Iris pigment epithelial cell (primary cell): ENCODE data around the gene ALDH1A2.

Experiments
- DNase-seq: peaks from one replicate; pipeline ENCODE4 v3.0.0-alpha.2; 2011; ENCODE audit warnings: low read depth

Gene ALDH1A2

DNA sequence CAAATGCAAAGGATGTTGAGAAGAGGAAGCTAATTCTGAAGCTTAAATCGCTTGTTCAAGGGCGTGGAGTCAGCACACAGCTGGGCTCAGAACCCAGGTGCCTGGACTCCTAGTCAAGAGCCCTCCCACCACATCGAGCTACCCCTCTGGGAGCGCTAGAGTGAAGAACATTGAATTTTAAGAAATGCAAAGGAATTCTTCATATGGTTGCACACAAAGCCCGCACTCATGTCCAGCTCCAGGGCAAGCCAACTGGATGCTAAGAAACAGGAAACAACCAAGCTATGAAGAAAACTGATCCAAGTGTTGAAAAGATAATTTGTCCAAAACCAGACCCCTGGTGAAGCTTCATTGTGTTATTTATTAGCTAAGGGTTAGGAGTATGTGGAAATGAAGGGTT, 122.3 kb downstream of the ALDH1A2 start:
- DNase-seq = no peak

DNA sequence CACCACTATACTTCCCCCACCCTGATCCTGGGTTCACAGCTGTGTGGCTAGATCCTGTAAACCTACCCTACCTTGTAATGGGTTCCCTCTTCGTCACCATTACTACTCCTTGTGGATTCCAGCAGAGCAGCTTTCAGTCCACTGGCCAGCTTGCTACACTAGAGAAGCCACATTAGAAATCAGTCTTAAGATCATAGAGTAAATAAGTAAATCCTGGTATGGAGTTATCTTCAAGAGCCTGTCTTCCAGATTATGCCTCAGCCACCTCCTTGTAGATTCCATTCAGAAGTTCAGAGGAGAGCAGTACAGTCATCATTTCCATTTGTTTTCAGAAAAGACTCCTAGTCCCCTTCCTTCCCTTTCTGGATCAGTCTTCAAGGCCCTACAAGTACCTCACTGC, 123.7 kb downstream of the ALDH1A2 start:
- no peak for DNase-seq

GRCh38 chr15:57932348-57932747, 133.2 kb downstream of the ALDH1A2 start:
- no peak for DNase-seq

DNA sequence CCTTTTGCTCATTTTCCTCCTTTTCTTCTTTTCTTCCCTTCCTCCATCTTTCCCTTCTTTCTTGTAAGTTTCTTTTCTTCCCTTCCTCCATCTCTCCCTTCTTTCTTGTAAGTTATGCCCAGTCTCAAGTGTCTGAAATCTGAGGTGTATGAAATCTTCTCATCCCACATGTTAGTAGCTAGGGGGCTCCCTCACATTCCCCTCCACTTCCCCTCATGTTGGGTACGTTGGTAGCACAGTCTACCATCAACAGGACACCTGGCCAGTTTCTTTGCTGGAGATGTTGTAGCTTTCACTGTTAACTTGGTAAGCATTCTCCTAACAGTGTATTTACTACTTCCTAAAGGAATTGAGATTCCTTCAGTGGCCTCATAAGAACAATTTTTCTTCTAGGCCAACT, 133.9 kb downstream of the ALDH1A2 start:
- no peak for DNase-seq

DNA sequence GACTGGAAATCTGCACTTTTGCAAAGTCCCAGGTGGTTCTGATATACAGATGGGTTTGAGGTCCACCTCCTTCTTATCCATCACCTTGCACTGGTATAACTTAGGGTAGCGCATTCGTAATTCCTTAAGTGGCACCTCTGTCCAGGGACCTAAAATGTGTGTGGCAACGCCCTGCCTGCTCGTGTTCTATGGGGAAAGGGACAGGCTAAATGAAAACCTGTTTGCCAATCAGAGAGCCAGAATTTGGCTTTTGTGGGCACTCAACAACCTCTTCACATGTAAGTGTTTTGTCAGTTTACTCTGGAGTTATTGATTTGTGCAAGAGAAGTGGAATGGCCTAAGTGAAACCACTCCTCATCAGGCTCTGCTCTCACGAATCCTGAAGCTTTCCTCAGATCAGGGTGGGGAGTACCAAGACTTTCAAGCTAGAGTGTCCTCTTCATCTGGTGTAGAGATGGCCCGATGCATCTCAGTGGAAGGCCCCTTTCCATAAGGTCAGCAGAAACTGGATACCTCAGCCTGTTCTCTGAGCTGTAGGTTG, 138.3 kb downstream of the ALDH1A2 start:
- no peak for DNase-seq

- no peak for DNase-seq
Measured at GRCh38 chr15:57925650-57926049, 139.9 kb downstream of the ALDH1A2 start.

GRCh38 chr15:57924598-57924997, 140.9 kb downstream of the ALDH1A2 start:
- no peak for DNase-seq

GRCh38 chr15:57923750-57924149, 141.8 kb downstream of the ALDH1A2 start:
- no peak for DNase-seq

DNA sequence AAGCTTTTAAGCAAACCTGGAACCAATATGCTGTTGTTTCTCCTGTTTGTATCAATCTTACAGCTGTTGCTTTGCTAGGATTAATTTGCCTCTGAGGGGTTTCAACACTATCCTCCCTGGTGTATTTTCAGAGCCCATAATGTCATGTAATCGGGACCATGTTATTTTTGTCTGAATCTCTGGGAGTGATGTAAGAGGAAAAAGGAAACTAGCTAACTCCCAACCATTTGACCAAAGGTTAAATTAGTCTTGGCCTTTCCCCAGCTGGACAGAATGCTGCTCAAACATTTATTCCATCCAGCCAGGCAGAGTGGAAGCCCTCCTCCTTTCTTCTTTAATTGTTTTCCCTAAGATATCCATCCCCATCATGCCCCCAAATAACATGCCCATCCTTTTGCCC, 142.2 kb downstream of the ALDH1A2 start:
- peak; percentile 12 for DNase-seq

DNA sequence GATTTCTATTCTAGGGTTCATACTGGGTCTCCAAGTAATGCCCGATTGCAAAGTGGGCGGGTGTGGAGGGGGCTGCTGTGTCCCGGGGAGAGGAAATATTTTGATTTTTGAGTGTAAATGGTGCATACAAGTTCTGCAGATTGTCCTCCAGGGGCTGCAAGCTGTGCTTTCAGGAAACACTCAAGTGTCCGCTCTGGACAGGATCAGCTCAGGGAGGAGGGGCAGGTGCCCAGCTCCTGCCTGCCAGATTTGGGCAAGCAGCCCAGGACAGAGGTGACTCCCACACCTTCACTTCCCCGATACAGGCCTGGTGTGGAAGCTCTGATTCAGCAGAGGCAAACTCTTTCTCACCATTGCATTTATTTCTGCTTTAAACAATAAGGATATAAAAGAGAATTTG, 142.7 kb downstream of the ALDH1A2 start:
- no peak for DNase-seq

DNA sequence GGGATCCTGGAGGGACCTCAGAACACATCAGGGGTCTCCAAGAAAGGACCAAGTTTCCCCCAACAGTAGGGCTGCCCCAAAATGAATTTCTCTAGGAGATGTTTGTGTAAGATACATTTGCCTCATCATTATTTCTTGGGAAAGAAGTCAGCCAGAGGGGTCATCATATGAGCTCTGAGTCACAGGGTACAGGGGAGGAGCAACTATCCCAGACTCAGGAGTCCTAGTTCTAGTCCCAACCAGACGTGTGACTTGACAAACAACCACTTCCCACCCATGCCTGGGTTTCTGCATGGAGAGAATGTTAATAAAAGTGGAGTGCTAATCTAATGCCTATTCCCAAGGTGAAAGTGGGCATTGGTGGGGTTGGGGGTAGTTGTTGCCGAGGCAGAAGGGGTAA, 144.1 kb downstream of the ALDH1A2 start:
- peak; percentile 53 for DNase-seq

DNA sequence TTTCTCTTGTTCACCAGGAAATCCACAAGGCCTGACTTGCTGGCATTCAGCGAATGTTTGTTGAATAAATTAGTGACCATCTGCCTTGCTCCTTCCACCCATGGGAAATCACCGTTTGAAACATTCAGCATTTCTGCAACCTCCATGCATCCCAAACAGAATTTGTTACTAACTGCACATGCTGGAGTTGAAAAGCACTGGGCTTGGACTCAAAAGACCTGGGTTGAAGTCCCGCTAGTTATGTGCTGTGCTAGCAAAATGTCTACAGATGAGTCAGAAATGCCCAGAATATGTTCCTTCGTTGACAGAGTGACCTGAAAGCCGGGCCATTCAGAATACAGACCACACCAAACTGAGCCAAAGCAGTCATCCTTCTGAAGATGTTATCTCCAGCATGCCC, 144.6 kb downstream of the ALDH1A2 start:
- peak; percentile 8 for DNase-seq

DNA sequence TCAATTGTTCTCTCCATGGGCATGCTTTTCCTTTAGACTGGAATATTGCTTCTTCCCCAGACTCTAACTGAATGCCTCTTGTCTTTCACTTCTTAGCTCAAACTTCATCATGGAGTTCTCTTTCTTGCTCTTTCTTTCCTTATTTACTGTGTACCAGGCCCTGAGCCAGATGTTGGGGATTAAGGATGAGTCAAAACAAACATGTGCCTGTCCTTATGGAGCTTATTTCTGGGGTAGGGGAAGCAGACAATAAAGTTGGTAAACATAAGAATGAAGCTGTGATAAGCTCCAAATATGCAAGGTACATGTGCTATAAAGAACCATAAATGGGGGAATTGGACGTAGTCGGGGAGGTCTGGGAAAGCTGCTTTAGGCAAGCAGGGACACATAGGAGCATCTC, 145.8 kb downstream of the ALDH1A2 start:
- DNase-seq = no peak

DNA sequence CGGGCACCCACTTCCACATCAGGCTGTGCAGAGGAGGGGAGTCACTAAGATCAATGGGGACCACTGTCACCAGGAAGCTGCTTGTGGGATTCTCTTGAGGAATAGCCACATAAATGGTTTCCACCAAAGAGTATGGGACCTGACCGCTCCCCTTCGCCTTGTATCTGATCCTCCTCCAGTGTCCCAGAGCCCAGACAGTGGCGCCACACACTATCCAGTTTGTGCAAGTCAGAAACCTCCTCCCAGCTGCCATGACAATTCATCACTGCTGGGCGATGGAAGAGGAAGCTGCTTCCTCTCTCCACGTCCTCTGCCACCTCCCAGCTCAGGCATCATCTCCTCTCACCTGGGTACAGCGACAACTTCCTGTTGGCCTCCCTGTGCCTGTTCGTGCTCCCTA, 147.5 kb downstream of the ALDH1A2 start:
- DNase-seq = no peak

GRCh38 chr15:57916695-57917094, 148.8 kb downstream of the ALDH1A2 start:
- DNase-seq = no peak

GRCh38 chr15:57915827-57916531, 149.5 kb downstream of the ALDH1A2 start:
- DNase-seq = no peak

DNA sequence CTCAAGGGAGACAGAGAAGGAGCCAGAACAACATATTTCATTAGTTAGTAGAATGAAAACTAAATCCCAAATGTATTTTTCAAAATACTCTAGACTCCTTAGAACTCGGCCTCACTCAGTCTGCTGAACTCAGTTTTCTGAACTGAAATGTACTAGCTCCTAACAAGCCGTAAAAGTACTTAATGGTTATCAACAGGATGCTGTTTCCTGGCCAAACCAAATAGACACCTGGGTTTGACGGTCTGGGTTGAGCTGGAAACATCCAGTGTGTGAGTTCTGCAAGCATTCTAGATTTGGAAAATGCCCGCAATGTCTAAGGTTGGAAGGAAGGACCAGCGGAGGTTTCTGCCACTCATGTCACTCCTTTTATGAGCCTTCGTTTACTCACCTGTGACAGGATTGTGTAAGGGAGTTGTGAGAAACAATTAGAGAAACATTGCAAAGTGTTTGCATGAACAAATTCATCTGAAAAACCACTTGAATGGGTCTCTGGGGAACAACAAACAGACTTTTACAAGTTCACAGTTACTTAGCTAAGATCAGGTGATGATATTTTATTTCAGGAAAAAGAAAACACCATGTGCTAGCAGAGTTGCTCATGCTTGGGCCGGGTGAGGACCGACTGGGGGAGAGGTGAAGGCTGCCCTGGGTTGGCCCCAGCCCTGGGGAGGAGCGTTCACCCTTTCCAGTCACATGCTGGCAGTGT, 151.0 kb downstream of the ALDH1A2 start:
- DNase-seq = no peak

- DNase-seq = no peak
Measured at GRCh38 chr15:57911247-57911646, 154.3 kb downstream of the ALDH1A2 start.

DNA sequence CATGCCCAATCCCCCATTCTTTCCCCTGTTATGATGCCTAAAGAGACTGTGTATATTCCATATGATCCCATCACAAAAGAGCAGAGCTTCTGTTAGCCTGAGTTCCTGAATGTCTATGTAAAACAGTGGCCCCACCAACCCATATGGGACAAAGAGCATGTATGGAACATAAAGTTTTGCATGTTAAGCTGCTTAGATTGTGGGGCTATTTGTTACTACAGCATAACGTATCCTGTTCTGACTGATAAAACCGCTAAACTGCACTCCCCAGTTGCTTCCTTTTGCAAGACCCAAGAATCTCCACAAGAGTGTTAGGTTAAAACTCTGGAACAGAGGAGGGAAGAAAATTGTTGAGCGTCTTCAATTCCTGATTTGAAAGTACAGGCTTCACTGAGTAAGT, 154.8 kb downstream of the ALDH1A2 start:
- no peak for DNase-seq

DNA sequence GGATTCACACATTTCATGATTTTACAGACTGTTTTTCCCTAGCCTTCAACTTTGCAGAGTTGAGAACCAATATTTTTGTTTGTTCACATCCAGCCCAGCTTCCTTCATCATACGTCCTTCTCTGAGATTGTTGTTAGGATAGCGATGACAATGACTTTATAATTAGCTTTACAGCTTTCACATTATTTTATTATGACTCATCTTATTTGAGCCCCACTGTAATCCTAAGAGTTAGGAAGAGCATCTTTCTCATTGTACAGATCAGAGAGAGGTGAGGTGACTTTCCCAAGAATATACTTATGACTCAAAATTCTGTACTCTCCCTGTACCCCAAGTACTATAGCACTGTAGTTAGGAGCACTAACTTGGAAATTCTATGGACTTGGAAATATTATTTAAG, 156.1 kb downstream of the ALDH1A2 start:
- DNase-seq = no peak

DNA sequence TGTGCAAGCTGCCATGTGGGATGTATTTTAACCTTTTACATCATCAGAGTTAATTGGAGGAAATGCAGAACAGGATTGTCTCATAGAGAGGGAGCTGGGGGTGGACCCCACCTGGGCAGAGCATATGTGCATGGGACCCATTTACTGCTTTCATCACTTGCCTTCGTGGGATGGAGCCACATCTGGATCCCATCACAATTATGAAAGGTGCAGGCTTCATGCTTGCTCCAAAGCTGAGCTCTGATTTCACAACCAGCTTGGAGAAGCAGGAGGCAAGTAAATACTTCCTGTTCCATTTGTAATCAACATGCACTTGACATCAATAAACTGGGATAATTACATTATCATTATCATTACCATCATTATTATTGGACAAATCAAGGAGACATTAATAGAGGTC, 161.9 kb downstream of the ALDH1A2 start:
- DNase-seq = no peak
